Ishikawa (cell line): ENCODE data around the gene SRGAP1.

Source experiments
- CEBPB ChIP-seq: IDR thresholded peaks from 2 replicates; pipeline ENCODE4 v1.6.1; 2012
- EP300 ChIP-seq: IDR thresholded peaks from 2 replicates; pipeline ENCODE4 v1.6.1; 2012; ENCODE audit warnings: borderline replicate concordance
- NFIC ChIP-seq: IDR thresholded peaks from 2 replicates; pipeline ENCODE4 v1.6.1; 2012
- TAF1 ChIP-seq: IDR thresholded peaks from 2 replicates; pipeline ENCODE4 v1.6.1; 2012; ENCODE audit warnings: low read depth, mild to moderate bottlenecking
- YY1 ChIP-seq: IDR thresholded peaks from 2 replicates; pipeline ENCODE4 v1.6.1; 2012; ENCODE audit warnings: low read depth
- ZBTB7A ChIP-seq: IDR thresholded peaks from 2 replicates; pipeline ENCODE4 v1.6.1; 2012; ENCODE audit warnings: low read depth
- TF ChIP-seq, protein P1 (sequence below): IDR thresholded peaks from 2 replicates; pipeline ENCODE4 v1.6.1; 2012
- TF ChIP-seq, protein P2 (sequence below): IDR thresholded peaks from 2 replicates; pipeline ENCODE4 v1.6.1; 2012

DNA sequence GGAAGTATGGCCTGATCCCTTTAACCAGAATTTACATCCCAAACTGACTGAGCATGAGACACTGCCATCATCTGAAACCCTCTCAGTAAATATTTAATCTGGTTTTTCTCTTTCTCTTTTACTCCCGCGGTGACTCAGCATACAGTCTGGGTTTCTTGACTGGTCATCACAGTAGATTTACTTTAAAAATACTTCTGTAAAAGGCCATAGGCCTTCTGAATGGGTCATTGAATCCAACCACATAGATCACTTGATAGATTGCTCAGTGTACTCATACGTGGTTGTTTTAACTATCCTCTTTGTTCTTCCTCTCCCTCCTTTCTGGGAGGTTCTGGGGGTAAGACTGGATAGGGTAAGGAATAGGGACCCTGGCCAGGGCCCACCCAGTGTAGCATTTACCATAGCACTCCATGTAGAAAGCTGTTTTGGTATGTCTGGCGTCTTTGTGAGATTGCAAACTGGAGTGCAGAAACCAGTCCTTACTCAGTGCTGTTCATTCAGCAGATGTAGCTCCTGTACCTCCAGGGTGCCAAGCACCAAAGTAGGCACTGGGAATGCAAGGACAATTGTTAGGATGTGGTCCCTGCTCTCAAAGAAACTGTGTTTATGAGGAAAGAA, 165.7 kb downstream of the SRGAP1 start:
- TF ChIP-seq, protein P1, sequence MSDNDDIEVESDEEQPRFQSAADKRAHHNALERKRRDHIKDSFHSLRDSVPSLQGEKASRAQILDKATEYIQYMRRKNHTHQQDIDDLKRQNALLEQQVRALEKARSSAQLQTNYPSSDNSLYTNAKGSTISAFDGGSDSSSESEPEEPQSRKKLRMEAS: no peak
- TF ChIP-seq EP300 (no peak), ZBTB7A (no peak), TAF1 (no peak), CEBPB (no peak), NFIC (no peak), YY1 (no peak)
- TF ChIP-seq, protein P2, sequence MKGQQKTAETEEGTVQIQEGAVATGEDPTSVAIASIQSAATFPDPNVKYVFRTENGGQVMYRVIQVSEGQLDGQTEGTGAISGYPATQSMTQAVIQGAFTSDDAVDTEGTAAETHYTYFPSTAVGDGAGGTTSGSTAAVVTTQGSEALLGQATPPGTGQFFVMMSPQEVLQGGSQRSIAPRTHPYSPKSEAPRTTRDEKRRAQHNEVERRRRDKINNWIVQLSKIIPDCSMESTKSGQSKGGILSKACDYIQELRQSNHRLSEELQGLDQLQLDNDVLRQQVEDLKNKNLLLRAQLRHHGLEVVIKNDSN: no peak
